Kidney glomerular epithelial cell (primary cell): ENCODE results near the gene MCM9.

Experiments
- DNase-seq: peaks from one replicate; lab custom pipeline; 2025; lab: John Stamatoyannopoulos, UW

The MCM9 gene

GRCh38 chr6:118934461-118935330 lies at the start of gene MCM9:
MCM9 (minus strand) TSS chr6:118935159; CDS start chr6:118931723, 3,436 bp downstream.
- peak; percentile 74 for DNase-seq

GRCh38 chr6:118984342-118984741 lies 49.4 kb upstream of the MCM9 start:
- DNase-seq: no peak

DNA sequence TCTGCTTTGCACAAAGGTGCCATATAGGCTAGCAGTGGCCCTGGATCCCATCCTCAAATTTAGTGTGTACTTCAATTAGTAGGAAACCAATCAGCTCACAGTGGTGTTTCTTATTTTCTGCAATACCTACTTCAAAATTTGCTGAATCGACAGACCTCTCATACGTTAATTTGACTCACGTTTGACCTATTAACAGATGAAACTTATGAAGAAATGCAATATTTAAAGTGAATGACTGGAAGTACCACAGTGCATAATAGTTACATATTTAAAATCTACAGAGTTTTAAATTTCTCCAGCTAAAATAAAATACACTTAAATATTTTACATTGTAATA lies 47.6 kb upstream of the MCM9 start:
- no peak for DNase-seq

- no peak for DNase-seq
Observed at GRCh38 chr6:118981884-118982574, 47.1 kb upstream of the MCM9 start.

DNA sequence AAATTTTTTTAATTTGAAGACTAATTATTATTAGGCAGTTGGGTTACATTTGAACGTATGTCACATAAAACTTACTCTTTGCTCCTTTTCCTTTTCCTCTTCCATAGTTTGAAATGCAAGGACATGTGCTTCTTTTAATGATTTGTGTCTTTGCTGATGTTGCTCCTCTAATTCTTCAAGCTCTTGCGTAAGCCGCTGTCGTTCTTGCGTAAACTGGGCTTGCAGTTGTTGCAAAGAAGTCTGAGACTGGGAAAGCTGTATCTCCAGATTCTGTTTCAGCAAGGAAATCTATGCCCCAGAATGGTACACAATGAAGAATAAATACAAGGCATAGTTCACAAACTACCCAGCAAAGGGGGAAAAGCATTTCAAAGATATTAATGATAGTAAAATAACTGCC lies 45.1 kb upstream of the MCM9 start:
- DNase-seq: no peak

GRCh38 chr6:118974790-118975189 lies 39.8 kb upstream of the MCM9 start:
- no peak for DNase-seq

- no peak for DNase-seq
Observed at GRCh38 chr6:118971682-118972081, 36.7 kb upstream of the MCM9 start.

GRCh38 chr6:118970866-118971265 lies 35.9 kb upstream of the MCM9 start:
- no peak for DNase-seq

DNA sequence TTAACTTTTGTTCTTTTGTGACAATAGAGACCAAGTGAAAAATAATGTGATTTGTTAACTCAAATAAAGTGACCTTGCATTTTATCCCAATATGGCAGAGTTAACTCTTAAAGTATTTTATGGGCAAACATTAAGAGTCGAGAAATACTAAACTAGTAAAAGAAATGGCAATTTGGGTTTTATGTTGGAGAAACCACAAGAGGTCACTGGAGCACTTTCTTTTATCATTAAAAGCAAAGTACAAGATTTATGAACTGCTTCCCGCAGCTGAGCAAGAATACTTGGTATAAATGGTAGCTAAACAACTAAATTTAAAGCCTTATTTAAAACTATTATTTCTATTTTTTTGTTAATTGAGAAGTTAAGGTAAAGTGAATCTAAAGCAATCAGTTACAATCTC lies 33.5 kb upstream of the MCM9 start:
- peak; percentile 34 for DNase-seq

GRCh38 chr6:118967239-118967638 lies 32.3 kb upstream of the MCM9 start:
- DNase-seq: no peak

GRCh38 chr6:118965843-118966370 lies 30.9 kb upstream of the MCM9 start:
- DNase-seq: no peak

GRCh38 chr6:118965371-118965770 lies 30.4 kb upstream of the MCM9 start:
- DNase-seq: peak; percentile 71

DNA sequence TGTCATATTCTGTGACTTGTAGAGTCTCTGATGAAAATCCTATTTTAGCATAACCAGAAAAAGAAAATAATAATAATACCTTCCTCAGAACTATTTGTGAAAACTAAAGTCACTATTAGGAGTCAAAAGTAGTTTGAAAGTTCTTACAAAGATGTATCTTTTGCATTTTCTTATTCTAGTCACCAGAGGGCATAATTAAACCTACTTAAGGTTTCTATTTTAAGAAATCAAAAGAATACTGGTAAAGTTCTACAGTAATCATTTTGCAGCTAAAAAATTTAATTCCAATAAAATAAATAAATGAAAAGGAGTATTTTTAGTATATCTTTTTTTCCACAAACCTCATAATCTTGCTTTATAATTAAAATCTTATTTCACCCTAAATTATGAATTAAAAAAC lies 28.0 kb upstream of the MCM9 start:
- DNase-seq: peak; percentile 29

GRCh38 chr6:118959903-118960302 lies 24.9 kb upstream of the MCM9 start:
- DNase-seq: no peak

GRCh38 chr6:118953391-118953790 lies 18.4 kb upstream of the MCM9 start:
- no peak for DNase-seq

GRCh38 chr6:118952683-118953082 lies 17.7 kb upstream of the MCM9 start:
- DNase-seq: no peak

DNA sequence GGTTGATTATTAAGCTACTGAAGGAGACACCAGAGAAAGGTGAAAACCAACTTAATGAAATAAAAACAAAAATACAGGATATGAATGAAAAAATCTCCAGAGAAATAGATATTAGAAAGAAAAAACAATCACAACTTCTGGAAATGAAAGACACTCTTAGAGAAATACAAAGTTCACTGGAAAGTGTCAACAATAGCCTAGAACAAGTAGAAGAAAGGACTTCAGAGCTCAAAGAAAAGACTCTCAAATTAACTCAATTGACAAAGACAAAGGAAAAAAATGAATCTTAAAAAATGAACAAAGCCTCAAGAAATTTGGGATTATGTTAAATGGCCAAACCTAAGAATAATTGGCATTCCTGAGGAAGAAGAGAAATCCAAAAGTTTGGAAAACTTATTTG lies 10.3 kb upstream of the MCM9 start:
- DNase-seq: no peak

GRCh38 chr6:118940770-118941169 lies 5.8 kb upstream of the MCM9 start:
- DNase-seq: no peak

DNA sequence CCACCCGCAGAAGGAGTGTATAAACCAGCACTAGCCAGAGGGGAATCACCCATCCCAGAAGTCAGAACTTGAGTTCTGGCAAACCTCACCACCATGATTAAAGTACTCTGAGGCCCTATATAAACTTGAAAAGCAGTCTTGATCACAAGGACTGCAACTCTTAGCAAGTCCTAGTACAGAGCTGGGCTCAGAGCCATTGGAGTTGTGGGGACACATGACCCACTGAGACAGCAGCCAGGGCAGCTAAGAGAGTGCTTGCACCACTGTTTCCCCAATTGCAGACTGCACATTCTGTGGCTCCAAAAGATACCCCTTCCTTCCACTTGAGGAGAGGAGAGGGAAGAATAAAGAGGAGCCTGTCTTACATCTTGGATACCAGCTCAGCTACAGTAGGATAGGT lies 4.7 kb upstream of the MCM9 start:
- no peak for DNase-seq

- no peak for DNase-seq
Observed at GRCh38 chr6:118935978-118936703, 1.2 kb upstream of the MCM9 start.

- peak; percentile 60 for DNase-seq
Observed at GRCh38 chr6:118935331-118935668, 341 bp upstream of the MCM9 start.

GRCh38 chr6:118933855-118934460 lies 1.0 kb downstream of the MCM9 start:
- no peak for DNase-seq
